Left lung (tissue), 10 donors: Measurements from ENCODE around the gene WASF2. TPM values are rescaled to one million over a fixed set of nuclear protein-coding genes. Genes with fewer than 3 reads are reported as not detected.

Source experiments
- ATAC-seq: fragments of 200-7000 bp; cut with Tn5 transposase; one replicate; pipeline ENCODE4 v1.9.1; 2020; ENCODE audit warnings: moderate library complexity
- DNase-seq, 4 donors: peaks; one replicate each; pipeline ENCODE4 v3.0.0-alpha.2; 2013 to 2020
- H3K27ac ChIP-seq, 2 donors: fragments of 200-600 bp; sonication (generic) in 1 of 2; one replicate each; pipeline versions ENCODE4 v1.5.0 to v1.8.0; 2020 to 2021
- H3K27me3 ChIP-seq, 2 donors: fragments of 200-600 bp; sonication (generic) in 1 of 2; one replicate each; pipeline versions ENCODE4 v1.5.0 to v1.8.0; 2020 to 2021
- H3K36me3 ChIP-seq, 2 donors: fragments of 200-600 bp; sonication (generic) in 1 of 2; one replicate each; pipeline versions ENCODE4 v1.5.0 to v1.8.0; 2020 to 2021
- H3K4me1 ChIP-seq, 2 donors: fragments of 200-600 bp; one replicate each; pipeline ENCODE4 v1.8.0; 2021
- H3K4me3 ChIP-seq, 2 donors: fragments of 200-600 bp; sonication (generic) in 1 of 2; one replicate each; pipeline versions ENCODE4 v1.5.0 to v1.8.0; 2020 to 2021; ENCODE audit warnings: mild to moderate bottlenecking in 1 of 2
- H3K9me3 ChIP-seq, 2 donors: fragments of 200-600 bp; sonication (generic) in 1 of 2; one replicate each; pipeline versions ENCODE4 v1.5.0 to v1.8.0; 2020 to 2021
- intact Hi-C, 2 donors: fragments of 100-400 bp; cut with DNase I; formaldehyde crosslinking; loops; one replicate each; pipeline versions ENCODE4 v1.11.2 to v1.14.2; 2022
- polyA plus RNA-seq, 6 donors: library from polyadenylated mRNA; unstranded; fragments of 120-200 nt; gene quantifications; one replicate each; pipeline ENCODE4 v1.2.1, GENCODE V29; 2013; ENCODE audit not compliant: insufficient read length in 6 of 6
- total RNA-seq, 2 donors: library from RNA; stranded (reverse); fragmentation: NEBNext Ultra II Directional; extraction: Animal tissue kit (Norgen Biotek cat#: 25700); gene quantifications; one replicate each; pipeline ENCODE4 v1.2.1, GENCODE V29; 2021
- TF ChIP-seq, protein P1 (sequence below), 2 donors: fragments of 200-600 bp; sonication (generic) in 1 of 2; IDR thresholded peaks; one replicate each; pipeline versions ENCODE4 v1.5.0 to v1.8.0; 2021; ENCODE audit warnings: antibody characterized with exemption in 2 of 2
- donor health status: DM: no; HTN: yes; CAD: no.
- donor health status: DM: no; HTN: no; CAD: no.

Gene WASF2
- total and polyA plus RNA-seq, 8 donors: 108 to 147 (median 134) TPM

DNA sequence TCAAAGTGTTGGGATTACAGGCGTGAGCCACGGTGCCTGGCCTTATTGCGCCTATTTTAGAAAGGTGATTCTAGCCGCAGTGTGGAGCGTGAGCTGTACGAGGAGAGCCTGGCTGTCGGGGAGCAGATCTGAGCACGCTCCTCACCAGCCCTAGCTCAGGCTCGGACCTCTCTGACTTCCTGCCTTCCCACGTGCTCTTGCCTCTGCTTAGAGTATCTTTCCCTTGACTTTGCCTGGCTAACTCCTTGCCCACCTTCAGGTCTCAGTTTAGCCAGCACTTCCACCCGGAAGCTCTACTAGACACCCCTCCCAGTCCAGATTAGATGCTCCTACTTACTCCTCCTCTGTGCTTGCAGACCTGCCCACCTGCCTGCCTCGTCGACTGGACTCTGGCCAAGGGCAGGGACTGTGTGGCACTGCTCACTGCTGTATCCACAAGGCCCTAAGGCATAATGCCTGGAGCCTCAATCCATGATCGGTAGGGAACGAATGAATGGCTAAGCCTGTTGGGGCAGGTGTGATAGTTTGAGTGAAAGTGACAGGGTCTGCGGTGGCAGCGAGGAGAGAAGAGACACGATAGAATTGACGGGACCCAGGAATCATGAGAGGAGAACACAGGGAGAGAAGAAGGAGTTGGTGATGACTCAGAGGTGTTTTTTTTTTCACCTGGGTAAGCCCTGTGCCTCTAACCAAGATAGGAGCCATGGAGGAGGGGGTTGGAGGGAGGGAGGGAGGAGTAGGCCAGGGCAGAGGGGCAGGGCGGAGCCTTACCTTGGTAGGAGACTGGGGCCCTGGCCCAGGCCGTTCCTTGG, 28.1 kb upstream of the WASF2 start:
- H3K4me3 ChIP-seq: no peak overlapping the region
- no peaks in the 10 kb centered on the region for H3K27me3 ChIP-seq
- peak overlapping the region in 1 of 2 donors; percentile 31 for H3K27ac ChIP-seq
- peaks cover 20 to 43% of the 10 kb centered on the region in 2 donors for H3K4me1 ChIP-seq
- no peaks in the 10 kb centered on the region for H3K36me3 ChIP-seq
- ATAC-seq: no peak
- DNase-seq: no peak
- intact Hi-C loops: no loop called here
- TF ChIP-seq, protein P1, sequence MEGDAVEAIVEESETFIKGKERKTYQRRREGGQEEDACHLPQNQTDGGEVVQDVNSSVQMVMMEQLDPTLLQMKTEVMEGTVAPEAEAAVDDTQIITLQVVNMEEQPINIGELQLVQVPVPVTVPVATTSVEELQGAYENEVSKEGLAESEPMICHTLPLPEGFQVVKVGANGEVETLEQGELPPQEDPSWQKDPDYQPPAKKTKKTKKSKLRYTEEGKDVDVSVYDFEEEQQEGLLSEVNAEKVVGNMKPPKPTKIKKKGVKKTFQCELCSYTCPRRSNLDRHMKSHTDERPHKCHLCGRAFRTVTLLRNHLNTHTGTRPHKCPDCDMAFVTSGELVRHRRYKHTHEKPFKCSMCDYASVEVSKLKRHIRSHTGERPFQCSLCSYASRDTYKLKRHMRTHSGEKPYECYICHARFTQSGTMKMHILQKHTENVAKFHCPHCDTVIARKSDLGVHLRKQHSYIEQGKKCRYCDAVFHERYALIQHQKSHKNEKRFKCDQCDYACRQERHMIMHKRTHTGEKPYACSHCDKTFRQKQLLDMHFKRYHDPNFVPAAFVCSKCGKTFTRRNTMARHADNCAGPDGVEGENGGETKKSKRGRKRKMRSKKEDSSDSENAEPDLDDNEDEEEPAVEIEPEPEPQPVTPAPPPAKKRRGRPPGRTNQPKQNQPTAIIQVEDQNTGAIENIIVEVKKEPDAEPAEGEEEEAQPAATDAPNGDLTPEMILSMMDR (IDR thresholded peaks at IDR 0.05): no peak
- H3K9me3 ChIP-seq: no peaks in the 10 kb centered on the region

DNA sequence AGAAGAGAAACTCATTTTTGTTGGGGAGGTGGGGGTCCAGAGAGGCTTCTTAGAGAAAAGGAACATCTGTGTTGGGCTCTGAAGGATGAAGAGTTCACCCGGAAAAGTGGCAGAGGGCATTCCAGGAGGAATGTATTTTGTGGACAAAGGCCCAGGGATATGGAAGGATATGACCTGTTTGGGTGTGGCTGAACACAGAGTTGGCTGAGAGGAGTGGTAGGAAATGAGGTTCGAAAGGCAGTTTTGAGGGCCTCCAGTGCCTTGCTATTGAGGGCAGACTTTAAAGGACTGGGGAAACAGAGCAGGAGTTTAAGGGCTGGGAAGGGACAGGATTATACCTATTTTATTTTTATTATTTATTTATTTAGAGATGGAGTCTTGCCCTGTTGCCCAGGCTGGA, 27.3 kb upstream of the WASF2 start:
- ATAC-seq (no peak), DNase-seq (no peak)
- H3K9me3 ChIP-seq: no peaks in the 10 kb centered on the region
- H3K4me1 ChIP-seq: peaks cover 13 to 36% of the 10 kb centered on the region in 2 donors
- H3K4me3 ChIP-seq: no peak overlapping the region
- H3K27me3 ChIP-seq: no peaks in the 10 kb centered on the region
- H3K27ac ChIP-seq: peak overlapping the region in 1 of 2 donors; percentile 31
- TF ChIP-seq, protein P1 (IDR thresholded peaks at IDR 0.05): no peak
- no peaks in the 10 kb centered on the region for H3K36me3 ChIP-seq
- intact Hi-C loops: no loop called here

DNA sequence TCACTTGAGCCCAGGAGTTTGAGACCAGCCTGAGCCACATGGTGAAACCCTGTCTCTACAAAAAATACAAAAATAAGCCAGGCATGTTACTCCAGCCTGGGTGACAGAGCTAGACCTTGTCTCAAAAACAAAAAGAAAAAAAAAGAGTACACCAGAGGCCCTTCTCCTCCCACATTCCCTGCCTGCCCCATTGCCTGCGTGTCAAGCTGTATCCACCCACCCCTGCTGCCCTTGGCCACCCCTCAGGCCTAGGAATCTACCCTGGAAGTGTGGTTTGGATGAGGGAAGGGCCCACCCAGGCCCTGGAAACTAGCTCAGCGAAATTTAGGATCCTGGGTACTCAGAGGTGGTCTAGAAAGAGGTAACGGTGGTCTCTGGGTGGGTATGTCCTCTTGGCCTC, 25.7 kb upstream of the WASF2 start:
- DNase-seq (no peak), ATAC-seq (no peak)
- intact Hi-C loops: no loop called here
- H3K4me1 ChIP-seq: peaks cover 5 to 21% of the 10 kb centered on the region in 2 donors
- no peak overlapping the region for H3K27ac ChIP-seq
- H3K36me3 ChIP-seq: no peaks in the 10 kb centered on the region
- no peak overlapping the region for H3K4me3 ChIP-seq
- no peaks in the 10 kb centered on the region for H3K9me3 ChIP-seq
- TF ChIP-seq, protein P1 (IDR thresholded peaks at IDR 0.05): no peak
- H3K27me3 ChIP-seq: no peaks in the 10 kb centered on the region

DNA sequence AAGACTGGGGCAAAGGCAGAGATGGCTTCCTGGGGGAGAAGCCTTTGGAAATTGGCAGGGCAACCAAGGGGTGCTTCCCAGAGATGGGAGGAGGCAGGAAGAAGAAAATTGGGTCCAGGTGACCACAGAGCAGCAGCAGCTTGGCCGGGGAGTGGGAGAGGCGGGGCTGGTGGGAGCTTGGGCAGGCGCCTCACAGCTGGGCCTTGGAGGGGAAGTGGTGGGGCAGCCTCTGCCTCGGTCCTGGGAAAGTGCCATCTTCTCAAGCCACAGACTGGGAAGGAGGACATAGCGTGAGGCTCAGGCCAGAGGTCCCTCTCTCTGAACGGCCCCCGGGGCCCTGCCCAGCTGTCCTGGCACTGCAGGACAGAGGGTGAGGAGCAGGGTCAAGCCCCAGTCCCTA, 24.0 kb upstream of the WASF2 start:
- DNase-seq (no peak), ATAC-seq (peak; percentile 54)
- TF ChIP-seq, protein P1 (IDR thresholded peaks at IDR 0.05): no peak
- H3K9me3 ChIP-seq: no peaks in the 10 kb centered on the region
- no peak overlapping the region for H3K4me3 ChIP-seq
- peaks cover 5 to 14% of the 10 kb centered on the region in 2 donors for H3K4me1 ChIP-seq
- H3K27me3 ChIP-seq: no peaks in the 10 kb centered on the region
- intact Hi-C loops: no loop called here
- H3K36me3 ChIP-seq: no peaks in the 10 kb centered on the region
- H3K27ac ChIP-seq: peak overlapping the region in 1 of 2 donors; percentile 49

DNA sequence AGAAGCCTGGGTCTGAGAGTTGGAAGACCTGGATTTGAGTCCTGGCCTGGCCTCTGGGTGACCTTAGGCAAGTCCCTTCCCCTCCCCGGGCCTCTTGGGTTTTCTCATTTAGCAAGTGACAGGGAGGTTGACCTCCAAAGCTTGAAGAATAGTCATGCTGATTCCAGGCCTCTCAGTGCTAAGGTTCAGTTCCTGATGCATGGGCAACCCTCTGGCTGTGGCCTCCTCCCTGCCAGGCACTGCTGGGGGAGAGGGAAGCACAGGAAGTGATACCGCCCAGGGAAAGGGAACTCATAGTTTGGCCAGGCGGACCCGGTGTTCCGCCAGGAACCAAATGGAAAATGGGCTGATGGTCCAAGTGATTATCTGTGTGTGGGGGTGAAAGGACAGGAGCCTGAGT, 23.6 kb upstream of the WASF2 start:
- H3K27me3 ChIP-seq: no peaks in the 10 kb centered on the region
- TF ChIP-seq, protein P1 (IDR thresholded peaks at IDR 0.05): no peak
- H3K36me3 ChIP-seq: no peaks in the 10 kb centered on the region
- H3K27ac ChIP-seq: peak overlapping the region in 1 of 2 donors; percentile 49
- DNase-seq (no peak), ATAC-seq (peak; percentile 35)
- peaks cover 5 to 14% of the 10 kb centered on the region in 2 donors for H3K4me1 ChIP-seq
- no peaks in the 10 kb centered on the region for H3K9me3 ChIP-seq
- intact Hi-C loops: no loop called here
- no peak overlapping the region for H3K4me3 ChIP-seq
